Muscle of back (tissue), 11 donors: ENCODE data around the gene IGFN1. TPM values are rescaled to one million over a fixed set of nuclear protein-coding genes. Genes with fewer than 3 reads are reported as not detected.

Experiments
- DNase-seq, 3 donors: peaks; one replicate each; pipeline versions ENCODE4 v3.0.0 to v3.0.0-alpha.2; 2013
- polyA plus RNA-seq, 10 donors: library from polyadenylated mRNA; unstranded; fragments of 120-200 nt; gene quantifications; one replicate each; pipeline ENCODE4 v1.2.1, GENCODE V29; 2013; ENCODE audit not compliant: insufficient read length in 10 of 10

IGFN1 gene
- polyA plus RNA-seq, 10 donors = 1.6 to 8.0 (median 2.9) TPM

GRCh38 chr1:201184307-201185122 lies 6.1 kb upstream of the IGFN1 start:
- DNase-seq = peak in 2 of 3 donors; percentile 49 to 71

DNA sequence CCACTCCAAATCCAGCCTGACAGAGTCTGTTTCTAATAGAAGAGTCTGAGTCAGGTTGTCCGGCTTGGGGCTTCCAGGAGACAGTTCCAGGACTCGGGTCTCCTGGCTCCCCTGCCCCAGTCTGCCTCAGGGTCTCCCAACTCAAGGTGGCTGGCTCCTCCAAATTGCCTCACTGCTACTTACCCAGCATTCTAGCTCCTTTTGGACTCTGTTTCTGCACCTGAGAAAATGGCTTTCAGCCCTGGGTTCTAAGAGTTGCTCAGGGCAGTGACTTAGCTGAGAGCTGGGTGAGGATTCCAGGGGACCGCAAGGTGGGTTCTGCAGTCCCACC lies 5.5 kb upstream of the IGFN1 start:
- DNase-seq = no peak

DNA sequence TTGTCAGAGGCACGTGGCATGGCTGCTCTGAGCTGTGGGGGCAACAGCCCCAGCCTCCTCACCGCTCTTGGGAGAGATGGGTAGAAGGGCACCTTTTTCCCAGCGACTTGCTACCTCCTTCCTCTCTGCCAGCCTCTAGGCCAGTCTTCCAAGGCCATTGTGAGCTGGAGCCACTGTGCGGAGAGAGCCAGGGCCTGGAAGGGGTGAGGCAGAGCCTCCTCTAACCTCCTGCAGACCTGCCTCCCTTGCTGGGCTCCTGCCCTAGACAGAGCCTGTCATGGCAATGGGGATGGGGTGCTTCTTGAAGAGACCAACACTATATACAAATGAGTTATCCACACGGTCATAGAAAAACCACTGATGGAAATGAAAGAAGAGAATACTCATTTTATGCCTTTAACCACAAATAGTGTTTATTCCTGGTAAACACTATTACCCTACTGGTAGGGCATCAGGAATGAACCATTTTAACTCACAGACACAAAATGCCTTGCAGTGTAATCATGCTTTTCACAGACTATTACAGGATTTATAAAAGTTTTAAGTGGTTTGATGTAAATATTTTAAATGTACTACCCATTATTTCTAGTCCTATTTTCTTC lies 5.0 kb upstream of the IGFN1 start:
- DNase-seq = no peak

DNA sequence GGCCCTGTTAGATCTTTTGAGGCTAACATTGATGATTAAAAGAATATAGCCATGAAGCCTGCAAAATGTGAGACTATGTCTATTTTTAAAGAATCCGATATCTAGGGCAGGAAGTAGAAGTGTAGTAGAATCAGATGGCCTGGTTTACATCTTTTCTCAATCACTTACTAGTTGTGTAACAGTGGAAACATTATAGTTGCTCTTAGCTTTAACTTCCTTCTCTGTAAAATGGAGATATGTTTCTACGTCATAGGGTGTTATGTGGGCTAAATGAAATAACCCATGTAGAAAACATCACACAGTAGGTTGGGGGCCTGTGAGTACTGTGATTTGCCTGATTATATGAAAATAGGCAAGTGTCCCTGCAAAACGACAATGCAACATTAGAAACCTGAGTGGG lies 4.4 kb upstream of the IGFN1 start:
- no peak for DNase-seq

- no peak for DNase-seq
Measured at GRCh38 chr1:201189085-201189484, 1.5 kb upstream of the IGFN1 start.

GRCh38 chr1:201190005-201190404 lies 619 bp upstream of the IGFN1 start:
- DNase-seq = no peak

DNA sequence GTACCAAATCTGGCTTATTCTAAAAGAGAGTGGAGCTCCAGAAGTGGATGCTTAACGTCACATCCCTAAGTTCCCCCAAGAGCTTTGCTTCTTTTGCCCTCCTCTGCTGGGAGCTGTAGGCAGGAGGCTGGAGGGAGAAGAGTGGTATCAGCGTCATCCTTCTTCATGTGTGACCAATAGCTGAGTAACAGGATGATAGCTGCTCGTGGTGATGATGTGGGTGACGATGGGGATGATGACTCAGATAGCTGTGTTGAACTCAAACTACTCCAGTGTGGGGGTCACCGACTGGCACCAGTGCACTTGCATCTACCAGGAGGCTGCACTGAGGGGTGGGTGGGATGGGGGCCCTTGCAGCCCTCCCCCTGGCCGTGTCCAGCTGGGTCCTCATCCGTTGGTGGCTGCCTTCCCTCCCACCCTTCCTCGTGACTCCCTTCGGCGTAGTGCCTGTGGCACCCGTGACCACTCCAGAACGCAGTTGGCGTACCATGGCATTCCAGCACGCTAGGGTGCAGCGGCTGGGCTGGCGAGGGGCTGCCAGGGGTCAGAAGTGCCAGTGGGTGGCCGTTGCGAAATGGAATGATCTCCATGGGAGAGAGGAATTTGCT lies 1.1 kb downstream of the IGFN1 start:
- peak in 2 of 3 donors; percentile 52 to 84 for DNase-seq

- peak; percentile 59 to 91 (median 66) for DNase-seq
Measured at GRCh38 chr1:201192261-201192788, 1.7 kb downstream of the IGFN1 start.

GRCh38 chr1:201194046-201194445 lies 3.4 kb downstream of the IGFN1 start:
- DNase-seq = no peak

- DNase-seq = no peak
Measured at GRCh38 chr1:201198598-201198997, 8.0 kb downstream of the IGFN1 start.

DNA sequence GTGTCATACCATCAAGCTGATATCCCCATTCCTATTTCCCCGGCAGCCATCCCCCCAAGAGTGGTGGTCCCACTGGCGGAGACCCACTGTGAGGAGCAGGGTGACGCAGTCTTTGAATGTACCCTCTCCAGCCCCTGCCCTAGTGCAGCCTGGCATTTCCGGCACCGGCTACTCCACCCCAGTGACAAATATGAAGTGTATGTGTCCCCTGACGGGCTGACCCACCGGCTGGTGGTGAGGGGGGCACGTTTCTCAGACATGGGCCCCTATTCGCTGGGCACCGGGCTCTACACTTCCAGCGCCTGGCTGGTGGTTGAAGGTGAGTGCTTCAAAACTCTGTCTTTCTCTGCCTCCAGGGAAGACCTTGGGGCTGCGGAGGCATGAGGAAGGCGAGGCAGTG lies 14.4 kb downstream of the IGFN1 start:
- DNase-seq = no peak

DNA sequence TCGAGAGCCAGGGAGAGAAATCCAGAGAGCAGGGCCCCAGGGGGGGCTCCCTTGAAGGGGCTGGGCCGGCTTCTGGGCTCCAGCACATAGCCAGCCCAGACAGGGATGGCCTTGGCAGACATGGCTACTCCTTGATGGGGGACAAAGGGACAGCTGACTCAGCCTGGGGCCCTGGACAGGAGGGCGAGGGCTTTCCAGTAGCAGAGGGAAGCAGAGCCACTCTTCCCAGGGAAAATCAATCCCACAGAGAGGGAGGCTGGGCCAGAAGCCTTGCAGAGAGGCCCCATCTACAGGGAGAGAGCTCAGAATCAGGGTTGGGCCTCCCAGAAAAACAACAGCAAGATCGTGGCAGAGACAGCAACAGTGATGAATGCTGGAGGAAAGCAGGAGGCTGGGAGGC lies 15.6 kb downstream of the IGFN1 start:
- peak in 1 of 3 donors; percentile 78 for DNase-seq

DNA sequence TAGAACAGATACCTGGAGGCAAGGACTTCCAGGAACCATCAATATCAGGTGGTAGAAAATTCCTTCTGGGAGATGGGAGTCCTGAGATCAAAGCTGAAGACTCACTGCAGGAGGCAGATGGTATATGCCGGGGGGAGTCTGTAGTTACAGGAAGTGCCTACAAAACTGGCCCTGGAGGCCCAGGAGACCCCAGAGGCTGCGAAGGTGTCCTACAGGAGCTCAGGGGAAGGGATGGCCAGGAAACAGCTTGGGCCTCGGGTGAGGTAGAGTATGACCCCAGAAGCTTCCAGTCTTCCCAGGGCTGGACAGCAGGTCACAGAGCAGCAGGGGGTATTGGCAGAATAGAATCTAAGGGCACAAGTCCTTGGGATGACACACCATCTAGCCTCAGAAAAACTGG lies 16.4 kb downstream of the IGFN1 start:
- no peak for DNase-seq

DNA sequence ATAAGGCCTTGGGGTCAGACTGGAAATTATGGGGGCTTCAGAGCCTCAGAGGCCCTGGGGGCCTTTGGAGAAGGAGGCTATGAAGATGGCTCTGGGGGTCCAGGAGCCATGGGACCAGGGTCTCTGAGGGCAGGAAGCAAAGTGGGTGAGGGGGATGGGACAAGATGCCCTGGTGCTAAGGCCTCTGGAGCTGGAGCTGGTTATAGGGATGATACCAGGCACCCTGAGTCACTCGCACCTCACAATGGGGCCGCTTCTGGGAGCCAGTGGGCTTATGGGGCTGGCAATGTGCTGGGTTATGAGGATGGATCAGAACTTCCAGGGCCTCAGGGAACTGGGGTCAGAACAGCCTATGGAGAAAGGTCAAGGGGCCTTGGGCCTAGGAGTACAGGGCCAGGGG lies 17.6 kb downstream of the IGFN1 start:
- DNase-seq = no peak

- no peak for DNase-seq
Measured at GRCh38 chr1:201212056-201212455, 21.4 kb downstream of the IGFN1 start.

DNA sequence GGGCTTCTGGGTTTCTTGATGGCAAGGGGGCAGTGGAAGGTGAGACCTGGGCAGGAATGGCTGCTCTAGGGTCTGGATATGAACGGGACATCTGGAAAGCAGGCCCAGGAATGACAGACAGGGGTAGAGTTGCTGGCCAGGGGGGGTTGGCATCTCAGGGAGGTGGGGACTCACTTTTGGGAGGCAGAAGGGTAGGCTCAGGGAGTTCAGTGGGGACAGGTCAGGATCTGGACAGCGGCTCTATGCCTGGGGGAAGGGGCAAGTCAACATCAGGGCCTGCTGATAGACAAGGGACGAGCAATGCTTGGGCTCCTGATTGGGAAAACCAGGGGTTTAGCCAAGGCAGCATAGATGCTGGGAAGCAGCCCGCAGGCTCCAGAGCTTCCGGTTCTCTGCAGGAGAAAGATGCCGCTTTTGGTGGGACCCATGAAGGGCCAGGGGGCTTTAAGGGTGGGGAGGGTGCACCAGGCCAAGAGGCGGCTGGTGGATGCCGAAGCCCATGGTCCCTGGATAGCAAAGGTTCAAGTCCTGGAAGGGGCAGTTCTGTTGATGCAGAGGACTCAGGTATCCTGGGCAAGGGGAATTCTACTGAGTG lies 21.9 kb downstream of the IGFN1 start:
- no peak for DNase-seq

DNA sequence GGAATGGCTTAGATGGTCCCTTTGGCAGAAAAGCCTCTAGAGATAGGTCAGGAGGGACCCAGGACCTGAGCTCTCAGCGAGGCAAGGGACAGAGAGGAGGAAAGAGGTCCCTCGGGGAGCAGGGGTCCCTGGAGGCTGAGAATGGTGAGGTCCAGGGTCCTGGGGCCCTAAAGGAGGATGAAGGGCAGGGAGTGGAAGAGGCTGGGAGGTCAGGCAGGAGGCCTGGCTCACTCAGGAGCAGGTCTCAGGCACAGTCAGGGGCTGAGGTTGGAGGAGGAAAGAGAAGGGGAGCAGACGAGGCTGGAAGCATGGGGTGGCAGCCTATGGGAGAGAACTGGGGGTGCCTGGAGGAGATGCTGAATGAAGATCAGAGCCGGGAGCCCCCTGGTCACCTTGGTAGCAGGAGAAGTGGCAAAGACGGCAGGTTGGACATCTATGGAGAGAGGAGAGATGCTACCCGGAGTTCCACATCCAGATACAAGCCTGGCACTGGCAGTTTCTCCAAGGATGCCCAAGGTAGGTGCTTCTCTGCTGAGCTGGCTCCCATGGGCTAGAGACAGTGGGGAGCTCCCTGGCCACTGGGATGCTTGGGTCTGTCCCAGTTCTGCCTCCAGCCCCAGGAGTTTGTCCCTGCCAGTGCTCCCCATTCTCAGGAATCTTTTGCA lies 22.6 kb downstream of the IGFN1 start:
- no peak for DNase-seq

DNA sequence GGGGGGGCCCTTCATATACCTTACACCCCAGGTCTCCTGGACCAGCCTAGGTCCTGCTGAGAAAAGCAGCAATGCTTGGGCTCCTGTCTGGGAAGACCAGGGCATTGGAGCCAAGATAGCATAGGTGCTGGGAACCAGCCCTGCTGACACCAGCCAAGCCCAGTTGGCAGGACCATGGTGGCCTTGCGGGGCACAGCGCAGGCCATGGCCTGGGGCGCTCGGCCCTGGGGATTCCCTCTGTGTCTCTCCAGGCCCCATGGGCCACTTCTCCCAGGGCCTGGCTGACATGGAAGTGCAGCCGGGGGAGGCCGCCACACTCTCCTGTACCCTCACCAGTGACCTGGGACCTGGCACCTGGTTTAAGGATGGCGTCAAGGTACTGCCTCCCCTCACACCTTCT lies 23.3 kb downstream of the IGFN1 start:
- DNase-seq = no peak

DNA sequence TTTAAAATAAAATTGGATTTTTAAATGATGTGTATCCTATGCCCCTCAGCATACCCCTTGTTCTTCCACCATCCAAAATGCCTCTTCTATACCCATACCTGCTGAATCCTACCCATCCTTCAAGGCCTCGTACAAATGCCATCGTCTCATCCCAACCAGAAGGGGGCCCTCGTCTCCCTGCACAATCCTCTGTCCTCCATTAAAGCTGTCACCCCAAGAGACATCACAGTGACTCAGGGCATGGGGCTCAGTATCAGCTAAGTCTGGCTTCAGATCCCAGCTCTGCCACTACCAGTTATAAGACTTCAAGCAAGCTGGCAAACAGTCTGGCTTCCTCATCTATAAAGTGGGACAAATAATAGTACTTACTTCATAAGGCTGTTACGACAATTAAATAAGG lies 23.8 kb downstream of the IGFN1 start:
- no peak for DNase-seq

- DNase-seq = no peak
Measured at GRCh38 chr1:201214886-201215285, 24.3 kb downstream of the IGFN1 start.

GRCh38 chr1:201215531-201216357 lies 25.1 kb downstream of the IGFN1 start:
- DNase-seq = no peak
